Esophagus squamous epithelium (tissue), 4 donors: Measurements from ENCODE around the gene GPC5.

Experiments
- POLR2A ChIP-seq, 4 donors: fragments of 450-650 bp; IDR thresholded peaks; one replicate each; pipeline ENCODE4 v1.6.1; 2017; ENCODE audit warnings: antibody characterized with exemption in 4 of 4, mild to moderate bottlenecking in 4 of 4, moderate library complexity in 3 of 4
- TF ChIP-seq, protein P1 (sequence below), 6 experiments: fragments of 450-650 bp in 4 of 6; fragments of 200-600 bp in 2 of 6; sonication (generic) in 2 of 6; IDR thresholded peaks; one replicate each; pipeline ENCODE4 v1.5.1; 2016 to 2019; ENCODE audit warnings: antibody characterized with exemption in 6 of 6, mild to moderate bottlenecking in 4 of 6, moderate library complexity in 4 of 6

DNA sequence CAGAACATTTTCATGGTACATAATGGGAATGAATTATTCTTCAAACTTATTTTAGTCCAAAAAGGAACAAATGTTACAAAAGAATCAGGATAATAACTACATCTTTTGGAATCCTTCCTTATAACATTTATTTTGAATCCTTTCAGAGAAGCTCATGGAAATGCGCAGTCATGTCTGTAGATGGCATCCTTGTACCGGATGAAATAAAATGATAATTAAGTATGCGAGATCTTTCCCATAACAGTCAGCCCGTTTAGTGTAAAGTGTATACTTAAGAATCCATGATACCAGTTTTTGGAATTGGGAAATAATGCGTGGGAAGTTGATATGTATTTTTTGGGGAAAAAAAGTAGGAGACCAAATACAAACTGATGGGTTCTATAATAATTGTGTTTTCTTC lies 418.8 kb downstream of the GPC5 start:
- TF ChIP-seq, protein P1, sequence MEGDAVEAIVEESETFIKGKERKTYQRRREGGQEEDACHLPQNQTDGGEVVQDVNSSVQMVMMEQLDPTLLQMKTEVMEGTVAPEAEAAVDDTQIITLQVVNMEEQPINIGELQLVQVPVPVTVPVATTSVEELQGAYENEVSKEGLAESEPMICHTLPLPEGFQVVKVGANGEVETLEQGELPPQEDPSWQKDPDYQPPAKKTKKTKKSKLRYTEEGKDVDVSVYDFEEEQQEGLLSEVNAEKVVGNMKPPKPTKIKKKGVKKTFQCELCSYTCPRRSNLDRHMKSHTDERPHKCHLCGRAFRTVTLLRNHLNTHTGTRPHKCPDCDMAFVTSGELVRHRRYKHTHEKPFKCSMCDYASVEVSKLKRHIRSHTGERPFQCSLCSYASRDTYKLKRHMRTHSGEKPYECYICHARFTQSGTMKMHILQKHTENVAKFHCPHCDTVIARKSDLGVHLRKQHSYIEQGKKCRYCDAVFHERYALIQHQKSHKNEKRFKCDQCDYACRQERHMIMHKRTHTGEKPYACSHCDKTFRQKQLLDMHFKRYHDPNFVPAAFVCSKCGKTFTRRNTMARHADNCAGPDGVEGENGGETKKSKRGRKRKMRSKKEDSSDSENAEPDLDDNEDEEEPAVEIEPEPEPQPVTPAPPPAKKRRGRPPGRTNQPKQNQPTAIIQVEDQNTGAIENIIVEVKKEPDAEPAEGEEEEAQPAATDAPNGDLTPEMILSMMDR (IDR thresholded peaks at IDR 0.05) = no peak
- no peak for TF ChIP-seq POLR2A (IDR thresholded peaks at IDR 0.05)
